ENCODE measurements around the gene PPP2R1A. TPM values are rescaled to one million over a fixed set of nuclear protein-coding genes. Genes with fewer than 3 reads are reported as not detected.

The PPP2R1A gene
- 175 and 233 TPM in 2 replicates for total RNA-seq

DNA sequence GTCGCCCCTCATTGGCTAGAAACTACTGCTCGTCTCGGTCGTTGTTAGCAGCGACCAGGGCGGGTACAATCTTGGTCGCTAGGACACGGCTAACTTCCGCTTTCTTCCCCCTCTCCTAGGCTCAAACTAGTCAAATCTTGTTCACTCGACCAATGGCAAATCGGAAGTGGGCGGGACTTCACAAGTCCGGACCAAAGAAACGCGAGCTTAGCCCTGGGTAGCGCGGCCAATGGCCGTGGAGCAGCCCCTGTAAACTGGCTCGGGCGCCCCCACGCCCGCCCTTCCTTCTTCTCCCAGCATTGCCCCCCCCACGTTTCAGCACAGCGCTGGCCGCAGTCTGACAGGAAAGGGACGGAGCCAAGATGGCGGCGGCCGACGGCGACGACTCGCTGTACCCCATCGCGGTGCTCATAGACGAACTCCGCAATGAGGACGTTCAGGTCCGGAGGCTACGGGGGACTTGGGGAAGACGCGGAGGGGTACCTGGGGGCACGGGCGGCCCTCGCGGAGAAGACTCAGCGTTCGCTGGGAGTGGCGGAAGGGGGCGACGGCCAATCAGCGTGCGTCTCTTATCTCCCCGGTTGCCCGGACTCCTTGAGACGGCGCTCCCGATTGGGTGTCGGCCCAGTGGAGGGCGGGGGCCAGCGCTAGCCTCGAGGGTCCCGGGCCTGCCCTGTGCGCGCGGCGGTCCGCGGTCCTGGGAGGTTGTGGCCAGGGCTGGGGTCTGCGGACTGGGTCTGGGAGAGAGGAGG is at the start of gene PPP2R1A:
Gene PPP2R1A (plus strand): TSS at position 318 of the 752 bp plus-strand sequence. CDS start 45 bp downstream, at position 363.

DNA sequence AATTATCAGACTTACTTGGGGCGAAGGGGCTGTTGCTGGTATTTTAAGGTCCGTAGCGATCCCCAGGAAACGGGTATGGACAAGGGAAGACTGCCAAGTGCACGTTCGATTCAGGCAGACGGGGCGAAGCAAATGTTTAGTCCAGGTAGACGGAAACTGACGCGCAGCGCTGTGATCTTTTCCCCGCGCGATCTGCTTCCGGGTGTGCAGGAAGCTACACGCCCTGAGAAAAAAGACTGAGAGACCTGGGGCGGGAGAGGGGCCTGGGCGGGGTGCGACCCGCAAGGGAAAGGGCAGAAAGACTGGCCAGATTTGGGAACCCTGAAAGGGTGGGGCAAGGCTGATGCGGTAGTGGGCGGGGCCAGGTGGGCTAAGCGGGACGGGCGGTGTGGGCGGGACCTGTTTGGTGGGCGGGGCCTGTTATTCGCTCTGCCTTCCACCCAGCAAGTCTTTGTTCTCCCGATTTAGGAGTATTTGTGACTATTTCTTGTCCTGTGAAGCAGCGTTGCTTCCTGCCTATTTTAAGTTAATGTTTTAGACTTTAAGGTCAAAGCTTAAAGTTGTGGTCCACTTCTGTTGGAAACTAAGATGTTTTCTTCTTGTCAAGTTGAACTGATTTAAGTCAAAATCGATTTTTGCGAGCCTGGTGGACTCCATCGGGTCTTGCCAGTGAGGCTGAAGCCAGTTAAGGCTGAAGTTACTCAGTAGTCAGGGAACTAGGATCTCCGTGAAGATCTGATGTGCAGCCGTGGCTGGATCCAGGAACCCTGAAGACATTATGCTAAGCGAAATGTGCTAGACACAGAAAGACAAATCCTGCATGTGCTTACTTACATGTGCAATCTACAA is 18.3 kb upstream of the PPP2R1A start, which contains the start of gene ZNF836:
Gene ZNF836 (minus strand): TSS at position 301 of the 849 bp plus-strand sequence. CDS start 3,549 bp downstream, outside the sequence.

DNA sequence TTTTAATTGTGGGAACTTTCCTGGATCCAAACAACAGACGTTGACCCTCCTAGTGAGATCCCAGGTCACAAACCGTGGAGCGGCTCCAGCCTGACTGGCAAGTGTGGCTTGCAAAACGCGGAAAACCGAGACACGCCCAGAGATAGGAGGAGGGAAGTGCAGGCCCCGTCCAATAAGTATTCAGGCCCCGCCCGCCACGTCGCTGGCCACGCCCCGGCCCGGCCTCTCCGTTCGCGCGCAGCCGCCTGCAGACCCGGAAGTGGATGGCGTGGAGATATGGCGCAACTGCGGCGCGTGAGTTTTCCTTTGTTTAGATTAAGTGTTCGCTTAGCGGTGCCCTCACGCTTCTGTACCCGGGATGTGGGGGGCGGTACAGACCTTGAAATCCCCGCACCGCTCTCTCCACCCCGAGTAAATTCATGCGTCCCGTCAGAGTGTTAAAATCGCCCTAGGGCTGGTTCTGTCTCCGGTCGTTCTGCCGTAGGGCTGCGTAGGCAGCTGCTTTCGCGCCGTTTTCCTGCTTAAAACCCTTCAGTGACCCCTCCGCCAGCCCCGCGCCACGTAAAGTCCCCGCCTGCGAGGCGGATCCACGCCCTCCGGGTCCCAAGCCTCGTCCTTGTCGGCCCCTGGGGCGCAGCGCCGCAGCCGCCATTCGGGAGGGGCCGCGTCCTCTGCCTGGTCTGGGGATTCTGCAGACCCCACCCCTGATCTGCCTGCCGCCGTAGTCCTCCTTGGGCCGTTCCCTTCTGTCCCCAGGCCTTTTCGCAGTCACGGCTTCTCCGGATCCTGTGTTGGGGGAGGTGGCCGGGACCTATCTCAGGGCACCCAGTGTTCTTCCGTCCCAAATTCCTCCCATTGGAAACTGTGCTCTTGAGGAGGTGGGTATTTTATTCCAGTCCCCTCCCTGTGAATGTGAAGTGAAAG is 79.7 kb downstream of the PPP2R1A start, which contains the start of gene ZNF766:
Gene ZNF766 (plus strand): TSS at position 250 of the 924 bp plus-strand sequence. CDS start 27 bp downstream, at position 277.

Other genes with a start within 250 kb of the PPP2R1A start
- 5.3 and 8.9 TPM in 2 replicates for gene ZNF350, start 203.2 kb upstream of the PPP2R1A start, total RNA-seq
- 9.6 and 10.4 TPM in 2 replicates for gene ZNF615, start 181.8 kb upstream of the PPP2R1A start, total RNA-seq
- 8.2 and 9.0 TPM in 2 replicates for gene ZNF614, start 161.7 kb upstream of the PPP2R1A start, total RNA-seq
- 7.0 and 8.1 TPM in 2 replicates for gene ZNF432, start 141.2 kb upstream of the PPP2R1A start, total RNA-seq
- 32.4 and 34.7 TPM in 2 replicates for gene ZNF841, start 94.3 kb upstream of the PPP2R1A start, total RNA-seq
- gene ZNF616, start 50.1 kb upstream of the PPP2R1A start, total RNA-seq = 7.5 and 15.3 TPM in 2 replicates
- 4.3 and 6.3 TPM in 2 replicates for gene ZNF836, start 18.4 kb upstream of the PPP2R1A start, total RNA-seq
- 10.6 and 16.8 TPM in 2 replicates for gene ZNF766, start 79.5 kb downstream of the PPP2R1A start, total RNA-seq
- 2.2 and 3.8 TPM in 2 replicates for gene ZNF480, start 107.1 kb downstream of the PPP2R1A start, total RNA-seq
- gene ZNF610, start 146.2 kb downstream of the PPP2R1A start, total RNA-seq = 1.5 and 2.2 TPM in 2 replicates
- gene ZNF880, start 179.9 kb downstream of the PPP2R1A start, total RNA-seq = 25.4 and 26.3 TPM in 2 replicates
- 7.0 and 18.8 TPM in 2 replicates for gene ZNF528, start 207.8 kb downstream of the PPP2R1A start, total RNA-seq
- not detected in 2 replicates for gene ZNF534, start 239.1 kb downstream of the PPP2R1A start, total RNA-seq